Esophagus muscularis mucosa (tissue), 4 donors: ENCODE data around the gene RIC3. TPM values are rescaled to one million over a fixed set of nuclear protein-coding genes. Genes with fewer than 3 reads are reported as not detected.

Experiments used
- DNase-seq: peaks from one replicate; pipeline ENCODE4 v3.0.0-alpha.2; 2017; ENCODE audit errors: extremely low spot score
- H3K27ac ChIP-seq, 4 donors: fragments of 200-600 bp; sonication (generic); replicated peaks in 1 of 4; 1 replicate in 3 of 4; 2 replicates in 1 of 4; pipeline ENCODE4 v1.5.1; 2016 to 2019; ENCODE audit warnings: mild to moderate bottlenecking in 1 of 4
- H3K27me3 ChIP-seq, 4 donors: fragments of 200-600 bp; sonication (generic); one replicate each; pipeline versions ENCODE4 v1.5.1 to v1.6.0; 2016 to 2019
- H3K36me3 ChIP-seq, 4 donors: fragments of 200-600 bp; sonication (generic); one replicate each; pipeline ENCODE4 v1.5.1; 2016 to 2019
- H3K4me1 ChIP-seq, 4 donors: fragments of 200-600 bp; sonication (generic); one replicate each; pipeline ENCODE4 v1.5.1; 2016 to 2019
- H3K4me3 ChIP-seq, 4 donors: fragments of 200-600 bp; sonication (generic); 1 replicate in 2 of 4; 2 replicates in 2 of 4; pipeline ENCODE4 v1.5.1; 2016 to 2019; ENCODE audit warnings: mild to moderate bottlenecking in 4 of 4, moderate library complexity in 1 of 4
- H3K9me3 ChIP-seq, 4 donors: fragments of 200-600 bp; sonication (generic); 1 replicate in 3 of 4; 2 replicates in 1 of 4; pipeline ENCODE4 v1.5.1; 2016 to 2019
- EP300 ChIP-seq: sonication (generic); formaldehyde crosslinking; IDR thresholded peaks from one replicate; pipeline ENCODE4 v1.6.1; 2017; ENCODE audit warnings: antibody characterized with exemption
- POLR2A ChIP-seq: fragments of 450-650 bp; IDR thresholded peaks from one replicate; pipeline ENCODE4 v1.6.1; 2017; ENCODE audit warnings: antibody characterized with exemption, moderate library complexity, mild to moderate bottlenecking, low read depth
- POLR2AphosphoS5 ChIP-seq, 2 donors: sonication (generic); formaldehyde crosslinking; IDR thresholded peaks; one replicate each; pipeline ENCODE4 v1.6.1; 2017; ENCODE audit warnings: antibody characterized with exemption in 2 of 2
- WGBS: methylation state at CpG from one replicate; pipeline ENCODE4 v1.1.5; 2018; 5-methylcytosine and 5-hydroxymethylcytosine counted together
- intact Hi-C: fragments of 100-400 bp; cut with DNase I; formaldehyde crosslinking; loops from one replicate; pipeline ENCODE4 v1.15.1; 2023
- total RNA-seq, 4 donors: library from RNA; depleted of rRNA; stranded (reverse); fragments of >200 nt; gene quantifications; one replicate each; pipeline versions ENCODE4 v1.1.0 to v1.2.1, GENCODE V29; 2016
- TF ChIP-seq, protein P1 (sequence below), 3 experiments: fragments of 200-600 bp in 2 of 3; fragments of 450-650 bp in 1 of 3; sonication (generic) in 2 of 3; IDR thresholded peaks; one replicate each; pipeline ENCODE4 v1.5.1; 2017 to 2019; ENCODE audit warnings: antibody characterized with exemption in 3 of 3, mild to moderate bottlenecking in 2 of 3, moderate library complexity in 1 of 3

Gene RIC3
- total RNA-seq, 4 donors from 2014 or later, result 12.8 to 19.9 (median 17.1) TPM

DNA sequence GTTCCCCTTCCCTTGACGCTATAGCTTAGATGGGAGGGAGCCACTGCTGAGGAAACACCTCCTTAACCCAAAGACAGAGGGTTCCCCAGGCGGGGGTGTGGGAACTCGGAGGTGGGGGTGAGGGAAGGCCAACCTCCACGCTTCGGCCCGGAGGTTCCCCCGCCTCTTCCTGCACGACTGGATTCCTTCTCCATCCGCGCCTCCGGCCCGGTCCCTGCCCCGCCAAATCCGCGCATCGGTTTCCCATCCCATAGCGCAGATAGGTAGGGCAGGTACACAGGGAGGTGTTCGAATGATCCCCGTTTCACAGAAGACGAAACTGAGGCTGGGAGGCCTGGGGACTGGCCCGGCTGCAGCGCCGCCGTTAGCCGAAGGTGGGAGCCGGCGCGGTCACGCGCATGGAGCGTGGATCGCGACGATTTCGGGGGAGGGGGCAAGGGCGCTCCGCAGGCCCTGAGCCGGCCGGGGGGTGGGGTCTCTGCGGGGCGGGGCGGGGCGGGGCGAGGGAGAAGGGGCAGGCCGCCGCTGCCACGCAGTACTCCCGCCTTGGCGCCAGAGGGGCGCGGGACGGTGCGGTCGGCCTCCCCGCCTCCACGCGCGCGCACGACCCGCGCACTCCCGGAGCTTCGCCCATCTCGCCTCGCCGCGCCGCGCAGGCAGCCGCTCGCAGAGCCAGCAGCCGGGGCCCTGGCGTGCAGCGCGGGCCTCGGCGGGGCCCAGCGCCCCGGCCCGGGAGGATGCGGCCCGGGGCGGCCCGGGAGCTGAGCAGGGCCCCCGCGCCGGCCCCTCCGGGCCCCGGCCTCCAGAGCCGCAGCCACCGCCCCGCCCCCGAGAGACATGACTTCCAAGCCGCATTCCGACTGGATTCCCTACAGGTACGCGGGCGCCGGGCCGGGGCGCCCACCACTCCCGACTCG is 87.9 kb downstream of the RIC3 start, which contains the start of gene TUB:
Gene TUB (plus strand): TSS at position 538 of the 917 bp plus-strand sequence. CDS start 300 bp downstream, at position 838.
- Histone ChIP-seq H3K27me3 (no peaks in the 10 kb centered on the region), H3K4me3 (peak within 1 kb of the TSS; percentile 59 to 79 (median 65)), H3K36me3 (no peaks in the 10 kb centered on the region), H3K4me1 (peaks cover 40 to 48% (median 45%) of the 10 kb centered on the region in 4 donors), H3K9me3 (no peaks in the 10 kb centered on the region), H3K27ac (peak within 1 kb of the TSS; percentile 23 to 69 (median 63))
- intact Hi-C loops, result no loop called here
- no peak for DNase-seq
- no peak for TF ChIP-seq POLR2AphosphoS5 (IDR thresholded peaks at IDR 0.05)
- no peak for TF ChIP-seq EP300
- 0% methylated on average over 17 of the region's 104 CpGs for WGBS

DNA sequence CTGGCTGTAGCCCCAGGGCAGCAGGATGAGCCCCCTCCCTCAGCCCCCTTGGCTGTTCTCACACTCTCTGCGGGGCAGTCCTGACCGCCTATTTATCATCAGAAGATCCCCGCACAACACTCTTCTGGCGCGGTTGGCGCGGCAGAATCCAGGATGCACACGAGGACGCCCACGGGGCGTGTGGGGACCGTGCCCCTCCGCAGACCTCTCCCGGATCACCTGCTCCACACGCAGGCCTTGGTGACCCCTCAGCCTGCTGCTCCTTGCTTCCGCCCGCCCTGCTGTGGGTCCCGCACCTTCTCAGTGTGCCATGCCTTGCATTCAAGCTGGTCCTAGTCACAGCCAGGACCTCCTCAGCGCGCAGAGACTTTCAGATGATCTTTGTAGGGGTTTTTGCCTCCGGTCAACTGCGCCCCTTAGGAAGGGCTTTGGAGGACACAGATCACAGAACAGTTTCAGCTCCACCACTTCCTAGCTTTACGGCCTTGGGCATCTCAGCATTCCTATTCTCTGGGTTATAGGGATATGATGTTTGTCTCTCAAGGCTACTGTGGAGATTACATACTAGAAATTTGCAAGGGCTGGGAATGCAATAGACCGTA is 88.7 kb downstream of the RIC3 start:
- 85% methylated on average over 24 of the region's 24 CpGs for WGBS
- H3K27ac ChIP-seq, result peak overlapping the region in 3 of 4 donors; percentile 62 to 64 (median 62)
- H3K27me3 ChIP-seq, result no peaks in the 10 kb centered on the region
- TF ChIP-seq, protein P1, sequence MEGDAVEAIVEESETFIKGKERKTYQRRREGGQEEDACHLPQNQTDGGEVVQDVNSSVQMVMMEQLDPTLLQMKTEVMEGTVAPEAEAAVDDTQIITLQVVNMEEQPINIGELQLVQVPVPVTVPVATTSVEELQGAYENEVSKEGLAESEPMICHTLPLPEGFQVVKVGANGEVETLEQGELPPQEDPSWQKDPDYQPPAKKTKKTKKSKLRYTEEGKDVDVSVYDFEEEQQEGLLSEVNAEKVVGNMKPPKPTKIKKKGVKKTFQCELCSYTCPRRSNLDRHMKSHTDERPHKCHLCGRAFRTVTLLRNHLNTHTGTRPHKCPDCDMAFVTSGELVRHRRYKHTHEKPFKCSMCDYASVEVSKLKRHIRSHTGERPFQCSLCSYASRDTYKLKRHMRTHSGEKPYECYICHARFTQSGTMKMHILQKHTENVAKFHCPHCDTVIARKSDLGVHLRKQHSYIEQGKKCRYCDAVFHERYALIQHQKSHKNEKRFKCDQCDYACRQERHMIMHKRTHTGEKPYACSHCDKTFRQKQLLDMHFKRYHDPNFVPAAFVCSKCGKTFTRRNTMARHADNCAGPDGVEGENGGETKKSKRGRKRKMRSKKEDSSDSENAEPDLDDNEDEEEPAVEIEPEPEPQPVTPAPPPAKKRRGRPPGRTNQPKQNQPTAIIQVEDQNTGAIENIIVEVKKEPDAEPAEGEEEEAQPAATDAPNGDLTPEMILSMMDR (IDR thresholded peaks at IDR 0.05), result no peak
- TF ChIP-seq POLR2AphosphoS5 (IDR thresholded peaks at IDR 0.05) (no peak), POLR2A (no peak), EP300 (no peak)
- no peaks in the 10 kb centered on the region for H3K9me3 ChIP-seq
- peak overlapping the region; percentile 59 to 79 (median 65) for H3K4me3 ChIP-seq
- no peak for DNase-seq
- no peaks in the 10 kb centered on the region for H3K36me3 ChIP-seq
- H3K4me1 ChIP-seq, result peaks cover 32 to 40% (median 37%) of the 10 kb centered on the region in 4 donors
- intact Hi-C loops, result no loop called here

DNA sequence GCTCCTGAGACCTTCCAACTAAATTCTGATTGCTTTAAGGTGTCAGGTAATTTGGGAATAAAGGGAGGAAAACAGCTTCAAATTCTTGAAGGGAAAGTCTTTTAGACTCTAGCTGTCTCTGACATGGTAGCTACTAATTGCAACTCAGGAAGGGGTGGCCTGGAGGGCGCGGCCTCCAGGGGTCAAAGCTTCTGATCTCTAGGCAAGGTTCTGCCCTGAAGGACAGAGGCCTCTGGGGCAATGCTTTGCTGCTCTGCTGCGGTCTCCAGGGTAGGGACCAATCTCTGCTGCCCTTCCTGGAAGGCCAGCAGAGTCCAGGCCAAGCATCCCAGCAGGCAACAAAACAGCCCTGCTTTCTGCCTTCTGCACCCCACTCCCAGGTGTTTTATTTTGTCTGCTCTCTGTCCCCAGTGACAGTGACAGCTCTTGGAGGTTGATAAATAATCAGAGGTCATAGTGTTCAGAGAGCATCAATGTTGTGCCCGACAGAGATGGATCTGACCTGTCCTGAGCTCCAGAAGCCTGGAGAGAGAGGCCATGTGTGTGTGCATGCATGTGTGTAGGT is 89.6 kb downstream of the RIC3 start:
- no peaks in the 10 kb centered on the region for H3K9me3 ChIP-seq
- no peaks in the 10 kb centered on the region for H3K27me3 ChIP-seq
- H3K27ac ChIP-seq, result no peak overlapping the region
- TF ChIP-seq POLR2A (no peak), EP300 (no peak), POLR2AphosphoS5 (IDR thresholded peaks at IDR 0.05) (no peak)
- TF ChIP-seq, protein P1 (IDR thresholded peaks at IDR 0.05), result no peak
- H3K4me1 ChIP-seq, result peaks cover 27 to 37% (median 33%) of the 10 kb centered on the region in 4 donors
- no peaks in the 10 kb centered on the region for H3K36me3 ChIP-seq
- intact Hi-C loops, result no loop called here
- DNase-seq, result no peak
- WGBS, result 88% methylated on average over 4 of the region's 4 CpGs
- no peak overlapping the region for H3K4me3 ChIP-seq

DNA sequence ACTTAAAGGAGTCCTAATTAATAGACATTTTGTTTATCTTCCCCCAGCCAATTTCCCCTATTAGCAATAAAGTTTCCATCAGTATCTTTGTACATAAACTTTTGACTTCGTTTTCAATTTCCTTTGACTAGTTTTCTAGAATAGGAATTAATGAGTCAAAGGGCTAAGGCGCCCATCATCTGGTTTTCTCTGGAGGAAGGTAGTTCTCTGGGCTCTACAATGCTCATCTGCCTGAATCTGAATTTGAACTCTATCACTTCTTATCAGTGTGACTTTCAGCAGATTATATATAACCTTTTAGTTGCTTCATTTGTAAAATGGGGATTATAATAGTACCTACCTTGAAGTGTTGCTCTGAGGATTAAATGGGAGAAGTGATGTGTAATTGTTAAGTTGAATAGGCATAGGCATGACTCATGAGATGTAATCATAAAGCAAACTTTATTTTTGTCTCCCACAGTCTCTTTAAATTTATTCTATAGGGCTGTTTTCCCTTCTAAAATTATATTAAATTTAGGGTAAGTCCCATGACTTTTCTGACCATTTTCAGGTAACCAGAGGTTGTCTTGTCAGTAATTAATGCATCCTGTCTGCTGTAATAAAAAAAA is 93.6 kb downstream of the RIC3 start:
- Histone ChIP-seq H3K27me3 (no peaks in the 10 kb centered on the region), H3K36me3 (no peaks in the 10 kb centered on the region), H3K9me3 (no peaks in the 10 kb centered on the region), H3K4me1 (peaks cover 0 to 3% (median under 1%) of the 10 kb centered on the region in 4 donors), H3K4me3 (no peak overlapping the region), H3K27ac (no peak overlapping the region)
- DNase-seq, result no peak
- TF ChIP-seq POLR2A, result no peak
- TF ChIP-seq EP300, result no peak
- TF ChIP-seq POLR2AphosphoS5 (IDR thresholded peaks at IDR 0.05), result no peak
- TF ChIP-seq, protein P1 (IDR thresholded peaks at IDR 0.05), result no peak
- 59% methylated on average over 2 of the region's 2 CpGs for WGBS
- intact Hi-C loops, result no loop called here
